NCI-H526 treated with DMSO at 0.1 percent for 48 hours (cell line): ENCODE measurements around the gene JSRP1.

Source experiments
- DNase-seq: peaks from one replicate; lab custom pipeline; 2025; lab: John Stamatoyannopoulos, UW

The JSRP1 gene

DNA sequence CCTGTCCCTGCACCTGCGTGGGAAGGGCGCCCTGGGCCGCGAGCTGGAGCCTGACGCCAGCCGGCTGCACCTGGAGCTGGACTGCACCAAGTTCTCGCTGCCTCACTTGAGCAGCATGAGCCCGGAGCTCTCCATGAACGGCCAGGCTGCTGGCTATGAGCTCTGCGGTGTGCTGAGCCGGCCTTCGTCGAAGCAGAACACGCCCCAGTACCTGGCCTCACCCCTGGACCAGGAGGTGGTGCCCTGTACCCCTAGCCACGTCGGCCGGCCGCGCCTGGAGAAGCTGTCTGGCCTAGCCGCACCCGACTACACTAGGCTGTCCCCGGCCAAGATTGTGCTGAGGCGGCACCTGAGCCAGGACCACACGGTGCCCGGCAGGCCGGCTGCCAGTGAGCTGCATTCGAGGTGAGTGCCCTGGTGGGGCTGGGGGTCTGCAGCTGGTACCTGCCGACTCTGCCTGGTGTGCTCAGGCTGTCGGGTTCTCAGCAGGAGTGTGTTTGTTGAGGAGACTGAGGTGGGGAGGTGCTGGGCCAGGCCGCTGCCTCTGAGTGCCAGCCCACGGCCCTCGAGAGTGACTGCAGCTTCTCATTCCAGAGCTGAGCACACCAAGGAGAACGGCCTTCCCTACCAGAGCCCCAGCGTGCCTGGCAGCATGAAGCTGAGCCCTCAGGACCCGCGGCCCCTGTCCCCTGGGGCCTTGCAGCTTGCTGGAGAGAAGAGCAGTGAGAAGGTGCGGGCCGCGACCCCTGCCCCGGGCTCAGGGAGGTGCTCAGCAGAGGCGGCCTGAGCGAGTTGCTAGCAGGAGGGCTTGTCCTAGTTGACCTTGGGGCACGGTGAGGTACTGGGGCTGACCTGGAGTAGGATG lies 39.6 kb downstream of the JSRP1 start:
- DNase-seq, result no peak

DNA sequence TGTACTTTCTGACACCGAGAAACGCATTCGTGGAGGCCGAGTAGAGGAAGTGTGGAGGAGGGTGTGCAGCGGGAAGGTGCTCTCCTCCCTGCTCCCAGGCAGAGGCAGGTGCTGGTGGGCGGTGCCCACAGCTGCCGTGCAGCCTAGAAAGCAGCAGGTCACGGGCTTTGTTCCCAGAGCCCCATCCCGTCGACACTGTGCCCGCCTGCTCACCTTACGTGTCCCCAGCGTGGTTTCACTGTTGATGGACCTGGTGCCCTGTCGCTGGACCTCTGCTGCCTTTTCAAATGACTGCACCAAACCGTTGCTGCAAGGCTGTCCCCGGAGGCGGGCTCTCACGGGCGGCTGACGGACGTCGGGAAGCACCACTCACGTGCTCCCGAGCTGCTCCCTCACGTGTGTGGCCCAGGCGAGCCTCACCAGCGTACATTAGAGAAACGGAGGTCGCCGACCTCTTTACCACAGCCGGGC lies 40.9 kb downstream of the JSRP1 start:
- no peak for DNase-seq

- DNase-seq, result no peak
Observed at GRCh38 chr19:2214251-2214650, 42.0 kb downstream of the JSRP1 start.

DNA sequence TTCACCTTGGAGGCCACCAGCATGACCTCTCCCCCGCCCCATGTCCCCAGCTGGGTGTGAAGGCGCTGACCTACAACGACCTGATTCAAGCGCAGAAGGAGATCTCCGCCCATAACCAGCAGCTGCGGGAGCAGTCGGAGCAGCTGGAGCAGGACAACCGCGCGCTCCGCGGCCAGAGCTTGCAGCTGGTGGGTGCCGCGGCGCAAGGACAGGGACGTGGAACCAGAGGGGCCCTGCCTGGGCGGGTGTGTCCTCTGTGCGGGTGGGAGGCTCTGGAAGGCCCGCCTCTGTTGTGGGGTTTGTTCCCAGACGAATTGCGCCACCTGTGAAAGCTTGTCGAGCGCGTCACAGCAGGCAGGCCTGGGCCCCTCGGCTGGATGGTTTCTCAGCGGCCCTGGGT lies 42.4 kb downstream of the JSRP1 start:
- DNase-seq, result no peak

- no peak for DNase-seq
Observed at GRCh38 chr19:2212861-2213711, 43.1 kb downstream of the JSRP1 start.

DNA sequence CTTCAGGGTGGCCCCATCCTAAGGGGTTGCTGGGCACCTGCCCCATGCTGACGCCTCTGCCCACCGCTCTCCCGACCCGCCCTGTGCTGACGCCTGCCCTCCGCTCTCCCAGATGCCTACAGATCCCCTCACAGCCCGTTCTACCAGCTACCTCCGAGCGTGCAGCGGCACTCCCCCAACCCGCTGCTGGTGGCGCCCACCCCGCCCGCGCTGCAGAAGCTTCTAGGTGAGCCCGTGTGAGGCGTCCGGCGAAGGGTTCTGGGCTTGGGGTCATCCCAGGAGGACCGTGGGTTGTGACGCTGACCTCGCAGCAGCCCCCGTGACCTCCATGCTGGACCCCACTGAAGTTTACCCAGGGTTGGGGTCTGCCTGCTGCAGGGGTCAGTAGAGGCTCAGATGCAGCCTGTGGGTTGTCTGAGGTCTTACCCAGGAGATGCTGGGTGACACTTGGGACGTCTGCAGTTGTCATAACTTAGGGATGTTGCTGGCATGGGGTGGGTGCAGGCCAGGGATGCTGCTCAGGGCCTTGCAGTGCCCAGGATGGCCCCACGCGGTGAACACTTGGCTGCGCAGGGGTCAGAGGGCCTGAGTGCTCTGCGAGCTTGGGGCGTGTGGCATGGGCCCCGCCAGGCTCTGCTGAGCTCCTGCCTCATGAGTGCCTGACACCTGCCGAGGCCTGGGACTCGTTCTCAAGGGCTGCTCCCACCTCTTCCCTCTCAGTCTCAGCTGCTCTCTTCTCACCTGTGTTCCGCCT lies 45.1 kb downstream of the JSRP1 start:
- DNase-seq, result no peak

DNA sequence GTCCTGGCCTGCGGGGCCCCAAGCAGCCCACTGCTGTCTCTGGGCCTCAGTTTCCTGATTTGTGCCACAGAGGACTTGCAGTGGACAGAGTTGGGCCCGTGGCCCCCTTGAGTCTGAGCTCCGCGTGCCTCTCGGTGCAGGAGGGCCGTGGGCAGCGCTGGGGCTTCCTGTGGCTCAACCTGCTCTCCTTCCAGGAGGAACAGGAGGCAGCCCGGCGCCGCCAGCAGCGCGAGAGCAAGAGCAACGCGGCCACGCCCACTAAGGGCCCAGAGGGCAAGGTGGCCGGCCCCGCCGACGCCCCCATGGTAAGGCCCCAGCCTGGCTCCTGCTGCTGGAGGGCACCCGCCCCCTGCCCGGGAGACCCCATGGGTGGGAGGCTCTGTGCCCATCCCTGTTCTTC lies 46.0 kb downstream of the JSRP1 start:
- DNase-seq, result no peak

DNA sequence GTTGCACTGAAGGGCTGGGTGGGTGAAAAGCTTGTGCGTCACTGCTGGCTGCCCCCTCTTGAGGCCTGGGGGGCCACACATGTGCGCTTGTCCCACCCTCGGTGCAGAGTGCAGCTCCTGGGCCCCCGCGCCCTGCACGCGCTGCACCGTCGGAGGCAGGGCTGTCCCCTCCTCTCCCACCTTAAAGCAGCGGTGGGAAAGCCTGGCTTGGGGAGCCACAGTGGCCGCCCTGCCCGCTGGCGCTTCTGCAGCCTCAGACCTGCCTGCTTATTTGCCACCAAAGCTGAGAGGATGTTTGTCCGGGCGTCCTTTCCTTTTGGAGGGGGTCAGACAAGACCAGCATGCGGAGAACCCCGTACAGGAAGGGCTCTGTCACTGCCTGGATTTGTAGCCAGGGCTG lies 46.8 kb downstream of the JSRP1 start:
- no peak for DNase-seq

DNA sequence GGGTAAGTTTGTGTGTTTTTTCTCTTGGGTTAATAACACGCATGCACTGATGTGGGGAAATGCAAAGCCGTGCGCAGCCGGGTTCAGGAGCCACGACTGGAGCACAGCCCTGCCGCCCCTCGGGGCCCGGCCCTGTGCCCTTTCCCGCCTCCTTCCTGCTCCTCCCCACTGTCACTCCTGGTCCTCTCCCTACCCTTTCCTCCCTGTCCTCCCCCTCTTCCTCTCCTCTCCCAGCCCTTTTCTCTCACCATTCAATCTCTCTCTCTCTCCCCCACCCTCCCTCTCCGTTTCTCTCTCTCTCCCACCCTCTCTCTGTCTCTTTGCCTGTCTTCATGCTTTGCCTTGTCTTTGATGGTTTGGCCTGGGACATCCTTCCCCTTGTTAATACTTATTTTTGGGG lies 47.2 kb downstream of the JSRP1 start:
- no peak for DNase-seq

DNA sequence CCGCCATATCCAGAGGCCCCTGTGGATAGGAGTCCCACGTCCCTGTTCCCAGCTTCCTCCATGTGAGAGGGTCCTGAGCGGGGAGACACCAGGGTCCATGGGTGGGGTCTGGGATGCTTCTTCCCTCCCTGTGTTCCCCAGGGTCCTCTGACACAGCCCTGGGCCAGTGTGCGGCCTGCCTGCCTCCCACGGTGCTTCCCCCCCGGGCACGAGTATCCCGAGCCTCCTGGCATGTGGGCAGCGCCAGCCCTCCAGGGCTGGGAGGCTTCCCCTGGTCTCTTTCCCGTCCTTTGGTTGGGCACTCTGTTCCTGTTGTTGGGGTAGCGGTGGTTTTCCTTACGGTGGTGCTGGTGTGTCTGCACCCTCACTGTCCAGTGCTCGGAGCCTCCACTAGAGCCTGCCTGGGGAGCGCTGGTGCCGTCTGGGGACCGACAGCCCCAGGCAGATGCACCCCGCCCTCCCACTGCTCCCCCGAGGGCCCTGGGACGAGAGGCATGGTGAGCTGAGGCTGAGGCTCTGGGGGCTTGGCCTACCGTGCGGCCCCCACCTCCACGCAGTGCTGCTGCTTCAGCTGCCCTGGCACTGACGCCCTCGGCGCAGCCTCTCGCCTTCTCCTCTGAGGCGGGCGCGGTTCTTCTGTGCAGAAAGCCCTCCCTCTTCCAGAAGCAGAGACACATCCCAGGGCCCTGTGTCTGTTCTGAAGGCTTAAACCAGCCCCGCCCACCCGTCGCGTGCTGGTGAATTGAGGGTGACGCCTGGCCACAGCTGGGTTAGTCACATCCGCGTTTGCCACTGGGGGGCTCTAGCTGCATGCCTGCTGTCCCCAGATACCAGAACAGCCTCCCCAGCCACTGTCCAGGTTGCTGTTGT lies 48.0 kb downstream of the JSRP1 start:
- DNase-seq, result no peak

GRCh38 chr19:2207008-2207407 lies 49.2 kb downstream of the JSRP1 start:
- DNase-seq, result no peak

GRCh38 chr19:2202366-2202765 lies 53.9 kb downstream of the JSRP1 start:
- DNase-seq, result no peak
